NB4 (cell line): Measurements from ENCODE around the gene RBM19.

Experiments
- CTCF ChIP-seq: IDR thresholded peaks from one replicate; pipeline ENCODE4 v1.5.1; 2012; ENCODE audit warnings: low read depth, low read length
- MAX ChIP-seq: IDR thresholded peaks from 2 replicates; pipeline ENCODE4 v1.6.1; 2011; ENCODE audit warnings: low read depth, low read length
- POLR2A ChIP-seq: IDR thresholded peaks from 2 replicates; pipeline ENCODE4 v1.6.1; 2011; ENCODE audit warnings: mild to moderate bottlenecking; ENCODE audit not compliant: insufficient read length; ENCODE audit errors: extremely low read depth

GRCh38 chr12:113980054-113980453 lies 13.9 kb upstream of the RBM19 start:
- TF ChIP-seq CTCF, result no peak
- TF ChIP-seq POLR2A, result no peak
- no peak for TF ChIP-seq MAX
